Kidney (tissue), 14 donors: ENCODE results near the gene ATP1A3. TPM values are rescaled to one million over a fixed set of nuclear protein-coding genes. Genes with fewer than 3 reads are reported as not detected.

Experiments
- DNase-seq, 5 donors: peaks; one replicate each; pipeline ENCODE4 v3.0.0-alpha.2; 2013 to 2020
- FAIRE-seq: peaks from 2 replicates; lab custom pipeline; 2012; peaks lifted over from hg19 to GRCh38; lab: Jason Lieb, UNC
- H3K27ac ChIP-seq, 2 donors: one replicate each; pipeline ENCODE4 v1.7.0; 2013; ENCODE audit warnings: low read depth in 2 of 2, low read length in 2 of 2, inconsistent platforms in 1 of 2
- H3K27me3 ChIP-seq: one replicate; pipeline ENCODE4 v1.7.1; 2013; ENCODE audit warnings: low read length, inconsistent platforms; ENCODE audit not compliant: control insufficient read depth, insufficient read depth
- H3K36me3 ChIP-seq, 3 donors: one replicate each; pipeline versions ENCODE4 v1.7.0 to v1.7.1; 2013; ENCODE audit warnings: low read length in 3 of 3, control low read depth in 1 of 3, inconsistent platforms in 1 of 3; ENCODE audit not compliant: insufficient read depth in 3 of 3, control insufficient read depth in 2 of 3
- H3K4me1 ChIP-seq, 3 donors: one replicate each; pipeline versions ENCODE4 v1.7.0 to v1.7.1; 2013; ENCODE audit warnings: low read length in 3 of 3, inconsistent platforms in 1 of 3, low read depth in 1 of 3; ENCODE audit not compliant: control insufficient read depth in 2 of 3, insufficient read depth in 2 of 3
- H3K4me3 ChIP-seq, 3 donors: one replicate each; pipeline versions ENCODE4 v1.7.0 to v1.8.1; 2013; ENCODE audit warnings: low read length in 3 of 3, control low read depth in 1 of 3, inconsistent platforms in 1 of 3
- H3K9ac ChIP-seq, 3 donors: one replicate each; pipeline versions ENCODE4 v1.7.0 to v1.7.1; 2013; ENCODE audit warnings: low read length in 3 of 3, control low read depth in 1 of 3, inconsistent platforms in 1 of 3
- H3K9me3 ChIP-seq, 3 donors: one replicate each; pipeline versions ENCODE4 v1.7.0 to v1.7.1; 2013; ENCODE audit warnings: low read length in 3 of 3, control low read depth in 1 of 3, inconsistent platforms in 1 of 3; ENCODE audit not compliant: control insufficient read depth in 2 of 3, insufficient read depth in 1 of 3
- CTCF ChIP-seq: IDR thresholded peaks from 3 replicates; pipeline ENCODE4 v1.5.1; 2012; ENCODE audit warnings: mild to moderate bottlenecking, moderate library complexity, borderline replicate concordance; ENCODE audit not compliant: insufficient read depth; ENCODE audit errors: extremely low read depth
- intact Hi-C: fragments of 100-400 bp; cut with DNase I; formaldehyde crosslinking; loops from one replicate; pipeline ENCODE4 v1.11.1; 2022
- polyA plus RNA-seq: library from polyadenylated mRNA; stranded (reverse); fragments of 350-450 nt; fragmentation: Illumina TruSeq; extraction: RNeasy Lipid Tissue Mini Kit (QIAGEN cat#74804); gene quantifications from one replicate; pipeline ENCODE4 v1.2.3, GENCODE V29; 2014; ENCODE audit warnings: low read depth, low replicate concordance; ENCODE audit not compliant: insufficient read depth
- total RNA-seq: library from RNA; stranded (reverse); fragmentation: NEBNext Ultra II Directional; extraction: Animal tissue kit (Norgen Biotek cat#: 25700); gene quantifications from one replicate; pipeline ENCODE4 v1.2.1, GENCODE V29; 2021
- donor health status: control.
- donor health status: control.
- donor health status: control.
- donor health status: control.
- donor health status: control.
- donor health status: DM: yes; HTN: yes; CAD: no.
- donor health status: Normal renal cell carcinoma (clear cell type).

ATP1A3 gene
- total and polyA plus RNA-seq, 2 donors from 2014 or later: not detected

GRCh38 chr19:42010245-42011126 lies 16.5 kb upstream of the ATP1A3 start:
- intact Hi-C loops: no loop called here
- Histone ChIP-seq H3K9me3 (no peaks in the 10 kb centered on the region), H3K27me3 (no peaks in the 10 kb centered on the region), H3K4me3 (no peak overlapping the region), H3K4me1 (no peaks in the 10 kb centered on the region), H3K27ac (no peak overlapping the region), H3K36me3 (no peaks in the 10 kb centered on the region), H3K9ac (no peak overlapping the region)
- no peak for FAIRE-seq
- DNase-seq: no peak
- no peak for TF ChIP-seq CTCF

- H3K9me3 ChIP-seq: no peaks in the 10 kb centered on the region
- H3K27me3 ChIP-seq: no peaks in the 10 kb centered on the region
- FAIRE-seq (no peak), DNase-seq (no peak)
- TF ChIP-seq CTCF: no peak
- H3K4me1 ChIP-seq: no peaks in the 10 kb centered on the region
- no peak overlapping the region for H3K9ac ChIP-seq
- H3K36me3 ChIP-seq: no peaks in the 10 kb centered on the region
- intact Hi-C loops: no loop called here
- no peak overlapping the region for H3K4me3 ChIP-seq
- H3K27ac ChIP-seq: no peak overlapping the region
Observed at GRCh38 chr19:42006569-42006968, 12.5 kb upstream of the ATP1A3 start.

GRCh38 chr19:42005504-42005903 lies 11.5 kb upstream of the ATP1A3 start:
- no peaks in the 10 kb centered on the region for H3K36me3 ChIP-seq
- FAIRE-seq: no peak
- no peak overlapping the region for H3K9ac ChIP-seq
- no peak for DNase-seq
- H3K27ac ChIP-seq: no peak overlapping the region
- intact Hi-C loops: no loop called here
- TF ChIP-seq CTCF: no peak
- no peak overlapping the region for H3K4me3 ChIP-seq
- no peaks in the 10 kb centered on the region for H3K4me1 ChIP-seq
- peaks cover 2% of the 10 kb centered on the region for H3K27me3 ChIP-seq
- no peaks in the 10 kb centered on the region for H3K9me3 ChIP-seq
